Glutamatergic neuron (in vitro differentiated cells): ENCODE results near the gene ARID1B. TPM values are rescaled to one million over a fixed set of nuclear protein-coding genes. Genes with fewer than 3 reads are reported as not detected.

ENCODE experiments used
- DNase-seq: peaks from one replicate; pipeline ENCODE4 v3.0.0; 2022
- H3K27ac Mint-ChIP-seq: one replicate; pipeline ENCODE4 v1.8.0; 2020; ENCODE audit warnings: mild to moderate bottlenecking, mixed read lengths, inconsistent platforms; ENCODE audit not compliant: unreplicated experiment
- H3K27me3 Mint-ChIP-seq: one replicate; pipeline ENCODE4 v1.8.0; 2020; ENCODE audit warnings: mild to moderate bottlenecking, moderate library complexity, mixed read lengths, inconsistent platforms; ENCODE audit not compliant: unreplicated experiment
- H3K36me3 Mint-ChIP-seq: one replicate; pipeline ENCODE4 v1.8.0; 2020; ENCODE audit warnings: mild to moderate bottlenecking, mixed read lengths, inconsistent platforms; ENCODE audit not compliant: unreplicated experiment
- H3K4me1 Mint-ChIP-seq: one replicate; pipeline ENCODE4 v1.8.0; 2020; ENCODE audit warnings: mild to moderate bottlenecking, low read depth, mixed read lengths, inconsistent platforms; ENCODE audit not compliant: unreplicated experiment
- H3K4me3 Mint-ChIP-seq: one replicate; pipeline ENCODE4 v1.8.0; 2020; ENCODE audit warnings: mild to moderate bottlenecking, mixed read lengths, inconsistent platforms; ENCODE audit not compliant: unreplicated experiment
- H3K9me3 Mint-ChIP-seq: one replicate; pipeline ENCODE4 v1.8.0; 2020; ENCODE audit warnings: mild to moderate bottlenecking, moderate library complexity, mixed read lengths, inconsistent platforms; ENCODE audit not compliant: unreplicated experiment
- CTCF ChIP-seq: fragments of 200-600 bp; sonication (generic); IDR thresholded peaks from one replicate; pipeline ENCODE4 v1.5.0; 2021; ENCODE audit not compliant: partially characterized antibody, unreplicated experiment
- total RNA-seq: library from RNA; stranded (reverse); fragmentation: NEBNext Ultra II Directional; extraction: Animal tissue kit (Norgen Biotek cat#: 25700); gene quantifications from one replicate; pipeline ENCODE4 v1.2.1, GENCODE V29; 2021; ENCODE audit not compliant: unreplicated experiment

Gene ARID1B
- total RNA-seq, 1 donor from 2014 or later, result 202 TPM

GRCh38 chr6:157219201-157220200 lies 442.3 kb downstream of the ARID1B start:
- no peak for DNase-seq
- Mint-ChIP-seq H3K27ac (no peak overlapping the region), H3K9me3 (peaks cover 9% of the 10 kb centered on the region)

GRCh38 chr6:157220485-157220884 lies 443.3 kb downstream of the ARID1B start:
- no peak overlapping the region for H3K27ac Mint-ChIP-seq
- H3K4me1 Mint-ChIP-seq, result peaks cover 23% of the 10 kb centered on the region
- no peak overlapping the region for H3K4me3 Mint-ChIP-seq

More at GRCh38 chr6:157219201-157220200, 442.3 kb downstream of the ARID1B start:
- Mint-ChIP-seq H3K4me1 (peaks cover 19% of the 10 kb centered on the region), H3K27me3 (peaks cover 22% of the 10 kb centered on the region), H3K36me3 (no peaks in the 10 kb centered on the region), H3K4me3 (no peak overlapping the region)
- no peak for TF ChIP-seq CTCF

GRCh38 chr6:157221049-157221816 lies 444.1 kb downstream of the ARID1B start:
- TF ChIP-seq CTCF, result no peak
- Mint-ChIP-seq H3K27me3 (peaks cover 23% of the 10 kb centered on the region), H3K27ac (peak overlapping the region; percentile 1), H3K4me1 (peaks cover 30% of the 10 kb centered on the region), H3K4me3 (peak overlapping the region; percentile 56), H3K9me3 (peaks cover 13% of the 10 kb centered on the region), H3K36me3 (no peaks in the 10 kb centered on the region)
- DNase-seq, result peak; percentile 74

More at GRCh38 chr6:157220485-157220884, 443.3 kb downstream of the ARID1B start:
- no peak for TF ChIP-seq CTCF
- Mint-ChIP-seq H3K9me3 (peaks cover 11% of the 10 kb centered on the region), H3K36me3 (no peaks in the 10 kb centered on the region), H3K27me3 (peaks cover 23% of the 10 kb centered on the region)
- DNase-seq, result no peak

- Mint-ChIP-seq H3K9me3 (peaks cover 11% of the 10 kb centered on the region), H3K27me3 (peaks cover 23% of the 10 kb centered on the region), H3K27ac (peak overlapping the region; percentile 1), H3K4me3 (no peak overlapping the region), H3K4me1 (peaks cover 32% of the 10 kb centered on the region), H3K36me3 (no peaks in the 10 kb centered on the region)
- TF ChIP-seq CTCF, result no peak
- no peak for DNase-seq
Measured at GRCh38 chr6:157221817-157222175, 444.6 kb downstream of the ARID1B start.
